HepG2 (cell line): Measurements from ENCODE around the gene C11orf68. TPM values are rescaled to one million over a fixed set of nuclear protein-coding genes. Genes with fewer than 3 reads are reported as not detected.
A peak's percentile ranks its signal among the peaks of the same experiment; 100 is the strongest.

Source experiments
- BCL6 ChIP-seq: IDR thresholded peaks from 2 replicates; pipeline ENCODE4 v1.6.1; 2016; ENCODE audit warnings: missing genetic modification reagents, missing compliant biosample characterization
- ETV5 ChIP-seq: IDR thresholded peaks from 2 replicates; pipeline ENCODE4 v1.6.1; 2018; ENCODE audit warnings: missing biosample characterization, missing genetic modification reagents, inconsistent platforms, borderline replicate concordance
- FOXA3 ChIP-seq: IDR thresholded peaks from 2 replicates; pipeline ENCODE4 v1.6.1; 2016; ENCODE audit warnings: missing genetic modification reagents, missing compliant biosample characterization
- HNF4A ChIP-seq: sonication (generic); formaldehyde crosslinking; IDR thresholded peaks from 2 replicates; pipeline ENCODE4 v1.4.0; 2020; ENCODE audit warnings: missing genetic modification reagents
- KAT8 ChIP-seq: IDR thresholded peaks from 2 replicates; pipeline ENCODE4 v1.6.1; 2016; ENCODE audit warnings: missing genetic modification reagents, missing compliant biosample characterization
- KDM5B ChIP-seq: sonication (generic); formaldehyde crosslinking; IDR thresholded peaks from 2 replicates; pipeline ENCODE4 v1.4.0; 2020; ENCODE audit warnings: missing genetic modification reagents, mild to moderate bottlenecking, borderline replicate concordance
- KLF15 ChIP-seq: sonication (generic); formaldehyde crosslinking; IDR thresholded peaks from 2 replicates; pipeline ENCODE4 v1.8.1; 2023; ENCODE audit warnings: borderline replicate concordance, mild to moderate bottlenecking, inconsistent platforms, missing genetic modification reagents, mixed read lengths
- NCOA5 ChIP-seq: sonication (generic); formaldehyde crosslinking; IDR thresholded peaks from 2 replicates; pipeline ENCODE4 v1.4.0; 2020; ENCODE audit warnings: missing genetic modification reagents
- RBFOX2 ChIP-seq: fragments of 200-400 bp; formaldehyde crosslinking; IDR thresholded peaks from 2 replicates; pipeline ENCODE4 v1.6.1; 2017; ENCODE audit warnings: low read depth, mild to moderate bottlenecking, low read length
- REL ChIP-seq: sonication (generic); formaldehyde crosslinking; conservative IDR thresholded peaks from 2 replicates; pipeline ENCODE4 v1.8.0; 2022; ENCODE audit warnings: mild to moderate bottlenecking, missing genetic modification reagents, moderate library complexity
- SP5 ChIP-seq: IDR thresholded peaks from 2 replicates; pipeline ENCODE4 v1.6.1; 2016; ENCODE audit warnings: low read depth, borderline replicate concordance
- ZNF143 ChIP-seq: sonication (generic); formaldehyde crosslinking; IDR thresholded peaks from 2 replicates; pipeline ENCODE4 v1.4.0; 2020; ENCODE audit warnings: missing genetic modification reagents
- ZNF160 ChIP-seq: sonication (generic); formaldehyde crosslinking; IDR thresholded peaks from 2 replicates; pipeline ENCODE4 v1.8.0; 2022; ENCODE audit warnings: mild to moderate bottlenecking, inconsistent platforms, missing genetic modification reagents
- ZNF205 ChIP-seq: IDR thresholded peaks from 2 replicates; pipeline ENCODE4 v1.6.1; 2018; ENCODE audit warnings: missing biosample characterization, missing genetic modification reagents
- ZNF232 ChIP-seq: sonication (generic); formaldehyde crosslinking; IDR thresholded peaks from 2 replicates; pipeline ENCODE4 v1.4.0; 2020; ENCODE audit warnings: missing genetic modification reagents, borderline replicate concordance
- ZNF709 ChIP-seq: sonication (generic); formaldehyde crosslinking; IDR thresholded peaks from 2 replicates; pipeline ENCODE4 v1.5.0; 2020; ENCODE audit warnings: mild to moderate bottlenecking, missing genetic modification reagents
- ZNF724P ChIP-seq: sonication (generic); formaldehyde crosslinking; IDR thresholded peaks from 2 replicates; pipeline ENCODE4 v1.8.0; 2022; ENCODE audit warnings: missing genetic modification reagents, borderline replicate concordance
- ZNF878 ChIP-seq: sonication (generic); formaldehyde crosslinking; IDR thresholded peaks from 2 replicates; pipeline ENCODE4 v1.8.1; 2023; ENCODE audit warnings: mild to moderate bottlenecking, missing genetic modification reagents, moderate library complexity
- ZSCAN31 ChIP-seq: sonication (generic); formaldehyde crosslinking; IDR thresholded peaks from 2 replicates; pipeline ENCODE4 v1.5.0; 2020; ENCODE audit warnings: low read depth, mild to moderate bottlenecking, missing genetic modification reagents
- polyA plus RNA-seq, 8 experiments: library from polyadenylated mRNA; depleted of rRNA in 3 of 8; stranded (reverse) in 7 of 8; unstranded in 1 of 8; fragments of >200 nt; fragmentation: Illumina TruSeq in 4 of 8; extraction: Trizol in 4 of 8; gene quantifications; 2 replicates each; pipeline versions ENCODE4 v1.2.1 to v1.2.3, GENCODE V29; 2011 to 2016; ENCODE audit warnings: low read depth in 4 of 8, missing spikeins in 1 of 8, mixed read lengths in 1 of 8; ENCODE audit not compliant: insufficient read depth in 1 of 8
- total RNA-seq, 5 experiments: library from RNA; depleted of rRNA; stranded (reverse); fragments of >200 nt; fragmentation: Illumina TruSeq; extraction: Trizol; gene quantifications; 2 replicates each; pipeline ENCODE4 v1.2.3, GENCODE V29; 2016; ENCODE audit warnings: low read depth in 1 of 5
- TF ChIP-seq, protein P1 (sequence below): sonication (generic); formaldehyde crosslinking; IDR thresholded peaks from 2 replicates; pipeline ENCODE4 v1.4.0; 2020; ENCODE audit warnings: missing genetic modification reagents, borderline replicate concordance
- TF ChIP-seq, protein P2 (sequence below): fragments of 450-650 bp; IDR thresholded peaks from 2 replicates; pipeline ENCODE4 v1.6.1; 2017
- TF ChIP-seq, protein P3 (sequence below): sonication (generic); formaldehyde crosslinking; IDR thresholded peaks from 2 replicates; pipeline ENCODE4 v1.5.0; 2020; ENCODE audit warnings: mild to moderate bottlenecking, missing genetic modification reagents
- TF ChIP-seq, protein P4 (sequence below): sonication (generic); formaldehyde crosslinking; IDR thresholded peaks from 2 replicates; pipeline ENCODE4 v1.4.0; 2020; ENCODE audit warnings: mild to moderate bottlenecking, low read depth, missing genetic modification reagents

Gene C11orf68
- total and polyA plus RNA-seq, 2 of the 13 experiments (the other 11 are each of a cell fraction or from before 2014, with no cell fraction given), result 8.4 to 28.3 TPM

DNA sequence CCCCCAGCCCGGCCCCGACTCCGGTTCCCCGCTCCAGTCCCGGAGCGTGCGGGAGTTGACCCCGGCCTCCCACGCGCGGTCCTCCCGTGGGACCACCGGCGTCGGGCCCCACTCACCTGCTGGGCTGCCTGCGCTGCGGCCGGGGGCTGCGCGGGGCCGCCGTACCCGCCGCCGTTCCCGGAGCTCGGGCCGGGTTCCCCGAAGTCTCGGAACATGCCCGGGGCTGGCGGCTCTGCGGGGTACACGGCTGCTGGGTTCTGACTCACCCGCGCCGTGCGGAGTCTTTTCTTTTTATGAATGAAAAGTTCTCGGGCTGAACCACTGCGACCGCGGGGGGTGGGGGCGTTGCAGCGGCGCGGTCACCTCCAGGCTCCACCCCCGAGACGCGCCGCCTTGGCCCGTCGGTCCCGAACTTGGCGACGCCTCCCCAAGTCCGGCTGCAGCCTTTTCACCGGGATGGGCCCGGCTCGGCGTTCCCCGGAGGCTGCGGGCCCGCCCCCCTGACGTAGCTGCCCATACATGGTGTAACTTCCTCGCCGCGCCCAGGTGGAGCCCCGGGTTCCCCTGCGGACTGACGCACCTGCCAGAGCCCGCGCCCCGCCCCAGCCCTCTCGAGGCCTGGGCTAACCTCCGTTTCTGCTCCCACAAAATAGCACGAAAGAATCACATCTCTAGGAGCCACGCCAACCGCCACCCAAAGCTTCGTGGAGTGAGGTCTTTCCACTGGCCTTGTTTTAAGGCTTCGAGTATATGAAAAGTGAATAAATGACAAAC, 18.6 kb downstream of the C11orf68 start, which contains the start of gene FOSL1 (continued):
- 0 out of 2 replicates have a peak, but pooled peaks have one; percentile 20 for TF ChIP-seq ZNF160 (CRISPR knock-in tag)
- TF ChIP-seq KDM5B (CRISPR knock-in tag), result no peak
- TF ChIP-seq ETV5, result 0 out of 2 replicates have a peak, but pooled peaks have one; percentile 12
- peak; percentile 55; the same call in 1 of the 2 replicates for TF ChIP-seq BCL6 (CRISPR knock-in tag)
- 0 out of 2 replicates have a peak, but pooled peaks have one; percentile 20 for TF ChIP-seq ZNF724P (CRISPR knock-in tag)
- peak; percentile 54; the same call in 1 of the 2 replicates for TF ChIP-seq SP5 (CRISPR knock-in tag)
- no peak for TF ChIP-seq ZNF143 (CRISPR knock-in tag)
- TF ChIP-seq NCOA5 (CRISPR knock-in tag), result no peak
- 0 out of 2 replicates have a peak, but pooled peaks have one; percentile 8 for TF ChIP-seq FOXA3
- no peak for TF ChIP-seq KAT8
- peak; percentile 77; the same call in 1 of the 2 replicates for TF ChIP-seq ZNF878 (CRISPR knock-in tag)
- no peak for TF ChIP-seq ZNF709 (CRISPR knock-in tag)
- TF ChIP-seq ZNF232 (CRISPR knock-in tag), result no peak
- no peak for TF ChIP-seq REL
- TF ChIP-seq, protein P1, sequence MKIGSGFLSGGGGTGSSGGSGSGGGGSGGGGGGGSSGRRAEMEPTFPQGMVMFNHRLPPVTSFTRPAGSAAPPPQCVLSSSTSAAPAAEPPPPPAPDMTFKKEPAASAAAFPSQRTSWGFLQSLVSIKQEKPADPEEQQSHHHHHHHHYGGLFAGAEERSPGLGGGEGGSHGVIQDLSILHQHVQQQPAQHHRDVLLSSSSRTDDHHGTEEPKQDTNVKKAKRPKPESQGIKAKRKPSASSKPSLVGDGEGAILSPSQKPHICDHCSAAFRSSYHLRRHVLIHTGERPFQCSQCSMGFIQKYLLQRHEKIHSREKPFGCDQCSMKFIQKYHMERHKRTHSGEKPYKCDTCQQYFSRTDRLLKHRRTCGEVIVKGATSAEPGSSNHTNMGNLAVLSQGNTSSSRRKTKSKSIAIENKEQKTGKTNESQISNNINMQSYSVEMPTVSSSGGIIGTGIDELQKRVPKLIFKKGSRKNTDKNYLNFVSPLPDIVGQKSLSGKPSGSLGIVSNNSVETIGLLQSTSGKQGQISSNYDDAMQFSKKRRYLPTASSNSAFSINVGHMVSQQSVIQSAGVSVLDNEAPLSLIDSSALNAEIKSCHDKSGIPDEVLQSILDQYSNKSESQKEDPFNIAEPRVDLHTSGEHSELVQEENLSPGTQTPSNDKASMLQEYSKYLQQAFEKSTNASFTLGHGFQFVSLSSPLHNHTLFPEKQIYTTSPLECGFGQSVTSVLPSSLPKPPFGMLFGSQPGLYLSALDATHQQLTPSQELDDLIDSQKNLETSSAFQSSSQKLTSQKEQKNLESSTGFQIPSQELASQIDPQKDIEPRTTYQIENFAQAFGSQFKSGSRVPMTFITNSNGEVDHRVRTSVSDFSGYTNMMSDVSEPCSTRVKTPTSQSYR (CRISPR knock-in tag), result peak; percentile 24; the same call in 1 of the 2 replicates
- TF ChIP-seq ZNF205 (CRISPR knock-in tag), result peak; percentile 35; the same call in 1 of the 2 replicates
- TF ChIP-seq KLF15 (CRISPR knock-in tag), result no peak
- peak; percentile 87 for TF ChIP-seq RBFOX2
- TF ChIP-seq ZSCAN31 (CRISPR knock-in tag), result peak; percentile 39
- TF ChIP-seq, protein P2, sequence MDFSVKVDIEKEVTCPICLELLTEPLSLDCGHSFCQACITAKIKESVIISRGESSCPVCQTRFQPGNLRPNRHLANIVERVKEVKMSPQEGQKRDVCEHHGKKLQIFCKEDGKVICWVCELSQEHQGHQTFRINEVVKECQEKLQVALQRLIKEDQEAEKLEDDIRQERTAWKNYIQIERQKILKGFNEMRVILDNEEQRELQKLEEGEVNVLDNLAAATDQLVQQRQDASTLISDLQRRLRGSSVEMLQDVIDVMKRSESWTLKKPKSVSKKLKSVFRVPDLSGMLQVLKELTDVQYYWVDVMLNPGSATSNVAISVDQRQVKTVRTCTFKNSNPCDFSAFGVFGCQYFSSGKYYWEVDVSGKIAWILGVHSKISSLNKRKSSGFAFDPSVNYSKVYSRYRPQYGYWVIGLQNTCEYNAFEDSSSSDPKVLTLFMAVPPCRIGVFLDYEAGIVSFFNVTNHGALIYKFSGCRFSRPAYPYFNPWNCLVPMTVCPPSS, result no peak
- TF ChIP-seq, protein P3, sequence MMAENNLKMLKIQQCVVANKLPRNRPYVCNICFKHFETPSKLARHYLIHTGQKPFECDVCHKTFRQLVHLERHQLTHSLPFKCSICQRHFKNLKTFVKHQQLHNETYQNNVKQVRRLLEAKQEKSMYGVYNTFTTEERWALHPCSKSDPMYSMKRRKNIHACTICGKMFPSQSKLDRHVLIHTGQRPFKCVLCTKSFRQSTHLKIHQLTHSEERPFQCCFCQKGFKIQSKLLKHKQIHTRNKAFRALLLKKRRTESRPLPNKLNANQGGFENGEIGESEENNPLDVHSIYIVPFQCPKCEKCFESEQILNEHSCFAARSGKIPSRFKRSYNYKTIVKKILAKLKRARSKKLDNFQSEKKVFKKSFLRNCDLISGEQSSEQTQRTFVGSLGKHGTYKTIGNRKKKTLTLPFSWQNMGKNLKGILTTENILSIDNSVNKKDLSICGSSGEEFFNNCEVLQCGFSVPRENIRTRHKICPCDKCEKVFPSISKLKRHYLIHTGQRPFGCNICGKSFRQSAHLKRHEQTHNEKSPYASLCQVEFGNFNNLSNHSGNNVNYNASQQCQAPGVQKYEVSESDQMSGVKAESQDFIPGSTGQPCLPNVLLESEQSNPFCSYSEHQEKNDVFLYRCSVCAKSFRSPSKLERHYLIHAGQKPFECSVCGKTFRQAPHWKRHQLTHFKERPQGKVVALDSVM (CRISPR knock-in tag), result no peak
- TF ChIP-seq, protein P4, sequence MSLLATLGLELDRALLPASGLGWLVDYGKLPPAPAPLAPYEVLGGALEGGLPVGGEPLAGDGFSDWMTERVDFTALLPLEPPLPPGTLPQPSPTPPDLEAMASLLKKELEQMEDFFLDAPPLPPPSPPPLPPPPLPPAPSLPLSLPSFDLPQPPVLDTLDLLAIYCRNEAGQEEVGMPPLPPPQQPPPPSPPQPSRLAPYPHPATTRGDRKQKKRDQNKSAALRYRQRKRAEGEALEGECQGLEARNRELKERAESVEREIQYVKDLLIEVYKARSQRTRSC (CRISPR knock-in tag), result no peak
- no peak for TF ChIP-seq HNF4A (CRISPR knock-in tag)
